Body of pancreas (tissue), 4 donors: ENCODE measurements around the gene DHRS4L2.

Experiments
- CTCF ChIP-seq, 7 experiments: fragments of 450-650 bp in 4 of 7; fragments of 200-600 bp in 3 of 7; sonication (generic) in 3 of 7; IDR thresholded peaks; one replicate each; pipeline ENCODE4 v1.5.1; 2016 to 2019; ENCODE audit warnings: antibody characterized with exemption in 7 of 7
- POLR2A ChIP-seq, 3 donors: fragments of 450-650 bp; IDR thresholded peaks; one replicate each; pipeline ENCODE4 v1.6.1; 2016; ENCODE audit warnings: antibody characterized with exemption in 3 of 3, mild to moderate bottlenecking in 2 of 3

DNA sequence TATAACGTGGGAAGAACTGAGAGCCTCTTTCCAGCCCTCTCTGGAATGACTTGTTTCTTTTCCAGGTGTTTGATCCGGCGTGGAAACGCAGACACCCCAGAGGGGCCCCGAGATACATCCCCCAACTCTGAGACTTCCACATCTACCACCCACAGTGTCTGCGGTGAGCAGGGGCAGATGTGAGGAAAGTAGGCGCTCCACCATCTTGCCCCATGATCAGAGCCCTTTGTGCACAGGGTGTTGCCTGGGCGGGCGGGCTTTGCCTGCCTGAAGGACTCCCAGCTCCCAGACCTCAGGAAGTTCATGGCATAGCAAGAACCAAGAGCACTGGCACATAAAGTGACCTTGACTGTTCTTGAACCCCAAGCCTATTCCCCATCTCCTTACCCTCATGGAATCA is 65.9 kb downstream of the DHRS4L2 start:
- TF ChIP-seq CTCF (IDR thresholded peaks at IDR 0.05) (no peak), POLR2A (IDR thresholded peaks at IDR 0.05) (no peak)
